ENCODE results near the gene STON2.

GRCh38 chr14:81276073-81277069 is 123.8 kb downstream of the STON2 start:
- TF ChIP-seq CTCF (IDR thresholded peaks at IDR 0.05) (no peak), POLR2A (IDR thresholded peaks at IDR 0.05) (no peak)
